Measurements from ENCODE around the gene ARFGEF3. TPM values are rescaled to one million over a fixed set of nuclear protein-coding genes. Genes with fewer than 3 reads are reported as not detected.

ARFGEF3 gene
- total and polyA plus RNA-seq, 2 experiments from 2014 or later = 5.8 to 24.6 TPM

GRCh38 chr6:138227316-138227781 lies 65.6 kb downstream of the ARFGEF3 start (continued):
- TF ChIP-seq REST (IDR thresholded peaks at IDR 0.05; ENCODE audit: unreplicated experiment) (no peak), POLR2AphosphoS5 (IDR thresholded peaks at IDR 0.05; ENCODE audit: low read depth) (no peak), CREB1 (CRISPR knock-in tag; IDR thresholded peaks at IDR 0.05; ENCODE audit: low read depth) (no peak), NANOG (IDR thresholded peaks at IDR 0.05; ENCODE audit: borderline replicate concordance) (no peak), ZNF331 (CRISPR knock-in tag; IDR thresholded peaks at IDR 0.05; ENCODE audit: low read depth) (no peak)
- TF ChIP-seq, protein P1, sequence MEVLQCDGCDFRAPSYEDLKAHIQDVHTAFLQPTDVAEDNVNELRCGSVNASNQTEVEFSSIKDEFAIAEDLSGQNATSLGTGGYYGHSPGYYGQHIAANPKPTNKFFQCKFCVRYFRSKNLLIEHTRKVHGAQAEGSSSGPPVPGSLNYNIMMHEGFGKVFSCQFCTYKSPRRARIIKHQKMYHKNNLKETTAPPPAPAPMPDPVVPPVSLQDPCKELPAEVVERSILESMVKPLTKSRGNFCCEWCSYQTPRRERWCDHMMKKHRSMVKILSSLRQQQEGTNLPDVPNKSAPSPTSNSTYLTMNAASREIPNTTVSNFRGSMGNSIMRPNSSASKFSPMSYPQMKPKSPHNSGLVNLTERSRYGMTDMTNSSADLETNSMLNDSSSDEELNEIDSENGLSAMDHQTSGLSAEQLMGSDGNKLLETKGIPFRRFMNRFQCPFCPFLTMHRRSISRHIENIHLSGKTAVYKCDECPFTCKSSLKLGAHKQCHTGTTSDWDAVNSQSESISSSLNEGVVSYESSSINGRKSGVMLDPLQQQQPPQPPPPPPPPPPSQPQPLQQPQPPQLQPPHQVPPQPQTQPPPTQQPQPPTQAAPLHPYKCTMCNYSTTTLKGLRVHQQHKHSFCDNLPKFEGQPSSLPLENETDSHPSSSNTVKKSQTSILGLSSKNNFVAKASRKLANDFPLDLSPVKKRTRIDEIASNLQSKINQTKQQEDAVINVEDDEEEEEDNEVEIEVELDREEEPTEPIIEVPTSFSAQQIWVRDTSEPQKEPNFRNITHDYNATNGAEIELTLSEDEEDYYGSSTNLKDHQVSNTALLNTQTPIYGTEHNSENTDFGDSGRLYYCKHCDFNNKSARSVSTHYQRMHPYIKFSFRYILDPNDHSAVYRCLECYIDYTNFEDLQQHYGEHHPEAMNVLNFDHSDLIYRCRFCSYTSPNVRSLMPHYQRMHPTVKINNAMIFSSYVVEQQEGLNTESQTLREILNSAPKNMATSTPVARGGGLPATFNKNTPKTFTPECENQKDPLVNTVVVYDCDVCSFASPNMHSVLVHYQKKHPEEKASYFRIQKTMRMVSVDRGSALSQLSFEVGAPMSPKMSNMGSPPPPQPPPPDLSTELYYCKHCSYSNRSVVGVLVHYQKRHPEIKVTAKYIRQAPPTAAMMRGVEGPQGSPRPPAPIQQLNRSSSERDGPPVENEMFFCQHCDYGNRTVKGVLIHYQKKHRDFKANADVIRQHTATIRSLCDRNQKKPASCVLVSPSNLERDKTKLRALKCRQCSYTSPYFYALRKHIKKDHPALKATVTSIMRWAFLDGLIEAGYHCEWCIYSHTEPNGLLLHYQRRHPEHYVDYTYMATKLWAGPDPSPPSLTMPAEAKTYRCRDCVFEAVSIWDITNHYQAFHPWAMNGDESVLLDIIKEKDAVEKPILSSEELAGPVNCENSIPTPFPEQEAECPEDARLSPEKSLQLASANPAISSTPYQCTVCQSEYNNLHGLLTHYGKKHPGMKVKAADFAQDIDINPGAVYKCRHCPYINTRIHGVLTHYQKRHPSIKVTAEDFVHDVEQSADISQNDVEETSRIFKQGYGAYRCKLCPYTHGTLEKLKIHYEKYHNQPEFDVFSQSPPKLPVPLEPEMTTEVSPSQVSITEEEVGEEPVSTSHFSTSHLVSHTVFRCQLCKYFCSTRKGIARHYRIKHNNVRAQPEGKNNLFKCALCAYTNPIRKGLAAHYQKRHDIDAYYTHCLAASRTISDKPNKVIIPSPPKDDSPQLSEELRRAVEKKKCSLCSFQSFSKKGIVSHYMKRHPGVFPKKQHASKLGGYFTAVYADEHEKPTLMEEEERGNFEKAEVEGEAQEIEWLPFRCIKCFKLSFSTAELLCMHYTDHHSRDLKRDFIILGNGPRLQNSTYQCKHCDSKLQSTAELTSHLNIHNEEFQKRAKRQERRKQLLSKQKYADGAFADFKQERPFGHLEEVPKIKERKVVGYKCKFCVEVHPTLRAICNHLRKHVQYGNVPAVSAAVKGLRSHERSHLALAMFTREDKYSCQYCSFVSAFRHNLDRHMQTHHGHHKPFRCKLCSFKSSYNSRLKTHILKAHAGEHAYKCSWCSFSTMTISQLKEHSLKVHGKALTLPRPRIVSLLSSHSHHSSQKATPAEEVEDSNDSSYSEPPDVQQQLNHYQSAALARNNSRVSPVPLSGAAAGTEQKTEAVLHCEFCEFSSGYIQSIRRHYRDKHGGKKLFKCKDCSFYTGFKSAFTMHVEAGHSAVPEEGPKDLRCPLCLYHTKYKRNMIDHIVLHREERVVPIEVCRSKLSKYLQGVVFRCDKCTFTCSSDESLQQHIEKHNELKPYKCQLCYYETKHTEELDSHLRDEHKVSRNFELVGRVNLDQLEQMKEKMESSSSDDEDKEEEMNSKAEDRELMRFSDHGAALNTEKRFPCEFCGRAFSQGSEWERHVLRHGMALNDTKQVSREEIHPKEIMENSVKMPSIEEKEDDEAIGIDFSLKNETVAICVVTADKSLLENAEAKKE (CRISPR knock-in tag; IDR thresholded peaks at IDR 0.05) = no peak

DNA sequence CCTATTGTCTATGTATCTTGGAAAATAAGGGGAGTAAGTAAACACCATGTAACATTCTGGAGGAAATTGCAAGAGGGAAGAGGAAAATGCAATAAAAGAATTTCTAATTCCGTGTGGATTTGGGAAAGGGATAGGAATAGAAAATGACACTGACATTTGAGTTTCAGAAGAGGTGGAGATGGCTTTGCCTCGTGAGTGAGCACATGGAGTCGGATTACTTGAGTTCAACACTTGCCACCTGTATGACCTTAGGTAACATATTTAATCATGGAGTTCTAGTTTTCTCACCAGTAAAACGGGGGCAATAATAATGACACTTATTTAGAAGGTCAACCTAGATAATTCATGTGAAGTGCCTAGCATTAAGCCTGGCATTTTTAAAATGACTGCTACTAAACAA lies 67.3 kb downstream of the ARFGEF3 start:
- Mint-ChIP-seq H3K36me3 (ENCODE audit: low read depth) (no peaks in the 10 kb centered on the region), H3K9me3 (no peaks in the 10 kb centered on the region), H3K4me3 (no peak overlapping the region), H3K27me3 (ENCODE audit: insufficient read depth, low read depth, poor library complexity) (no peaks in the 10 kb centered on the region), H3K27ac (no peak overlapping the region), H3K4me1 (peaks cover 28% of the 10 kb centered on the region)
- Histone ChIP-seq H3K27me3 (ENCODE audit: insufficient read depth) (no peaks in the 10 kb centered on the region), H3K79me2 (replicated peaks; ENCODE audit: insufficient read depth) (no peaks in the 10 kb centered on the region), H3K36me3 (ENCODE audit: insufficient read depth) (no peaks in the 10 kb centered on the region), H3K4me1 (ENCODE audit: insufficient read depth) (no peaks in the 10 kb centered on the region), H3K27ac (ENCODE audit: low read depth) (no peak overlapping the region), H3K4me3 (no peak overlapping the region), H4K20me1 (replicated peaks; ENCODE audit: insufficient read depth) (no peaks in the 10 kb centered on the region), H2AFZ (no peak overlapping the region), H3K9me2 (ENCODE audit: insufficient read depth) (no peaks in the 10 kb centered on the region), H3F3A (replicated peaks; ENCODE audit: low read depth) (no peaks in the 10 kb centered on the region), H3K4me2 (no peak overlapping the region)
- no peak for DNase-seq (ENCODE audit: low spot score)
- no peak for ATAC-seq
- TF ChIP-seq, protein P2, sequence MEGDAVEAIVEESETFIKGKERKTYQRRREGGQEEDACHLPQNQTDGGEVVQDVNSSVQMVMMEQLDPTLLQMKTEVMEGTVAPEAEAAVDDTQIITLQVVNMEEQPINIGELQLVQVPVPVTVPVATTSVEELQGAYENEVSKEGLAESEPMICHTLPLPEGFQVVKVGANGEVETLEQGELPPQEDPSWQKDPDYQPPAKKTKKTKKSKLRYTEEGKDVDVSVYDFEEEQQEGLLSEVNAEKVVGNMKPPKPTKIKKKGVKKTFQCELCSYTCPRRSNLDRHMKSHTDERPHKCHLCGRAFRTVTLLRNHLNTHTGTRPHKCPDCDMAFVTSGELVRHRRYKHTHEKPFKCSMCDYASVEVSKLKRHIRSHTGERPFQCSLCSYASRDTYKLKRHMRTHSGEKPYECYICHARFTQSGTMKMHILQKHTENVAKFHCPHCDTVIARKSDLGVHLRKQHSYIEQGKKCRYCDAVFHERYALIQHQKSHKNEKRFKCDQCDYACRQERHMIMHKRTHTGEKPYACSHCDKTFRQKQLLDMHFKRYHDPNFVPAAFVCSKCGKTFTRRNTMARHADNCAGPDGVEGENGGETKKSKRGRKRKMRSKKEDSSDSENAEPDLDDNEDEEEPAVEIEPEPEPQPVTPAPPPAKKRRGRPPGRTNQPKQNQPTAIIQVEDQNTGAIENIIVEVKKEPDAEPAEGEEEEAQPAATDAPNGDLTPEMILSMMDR (conservative IDR thresholded peaks at IDR 0.05; ENCODE audit: low read depth in 2 of 2) = no peak
- TF ChIP-seq CREB1 (CRISPR knock-in tag; IDR thresholded peaks at IDR 0.05; ENCODE audit: low read depth) (no peak), ZNF114 (CRISPR knock-in tag; IDR thresholded peaks at IDR 0.05) (no peak), ETS1 (IDR thresholded peaks at IDR 0.05) (no peak), EZH2 (IDR thresholded peaks at IDR 0.05; ENCODE audit: low read depth, unreplicated experiment) (no peak), ZNF331 (CRISPR knock-in tag; IDR thresholded peaks at IDR 0.05; ENCODE audit: low read depth) (no peak), STAT1 (IDR thresholded peaks at IDR 0.05; ENCODE audit: unreplicated experiment) (no peak)
